Transverse colon (tissue), 4 donors: ENCODE data around the gene ASL. TPM values are rescaled to one million over a fixed set of nuclear protein-coding genes. Genes with fewer than 3 reads are reported as not detected.

ENCODE experiments used
- DNase-seq: peaks from one replicate; pipeline ENCODE4 v3.0.0-alpha.2; 2019
- H3K27ac ChIP-seq, 4 donors: fragments of 200-600 bp; sonication (generic); 2 replicates each; pipeline ENCODE4 v1.5.1; 2016 to 2018; ENCODE audit warnings: inconsistent platforms in 4 of 4
- H3K27me3 ChIP-seq: fragments of 200-600 bp; sonication (generic); 2 replicates; pipeline ENCODE4 v1.5.1; 2017; ENCODE audit warnings: inconsistent platforms
- H3K36me3 ChIP-seq, 4 donors: fragments of 200-600 bp; sonication (generic); 2 replicates each; pipeline ENCODE4 v1.5.1; 2017 to 2019; ENCODE audit warnings: inconsistent platforms in 4 of 4
- H3K4me1 ChIP-seq, 4 donors: fragments of 200-600 bp; sonication (generic); 2 replicates each; pipeline ENCODE4 v1.5.1; 2017 to 2020; ENCODE audit warnings: inconsistent platforms in 4 of 4
- H3K4me3 ChIP-seq, 4 donors: fragments of 200-600 bp; sonication (generic); 1 replicate in 1 of 4; 2 replicates in 3 of 4; pipeline versions ENCODE4 v1.5.1 to v1.6.1; 2017 to 2019; ENCODE audit warnings: inconsistent platforms in 4 of 4
- H3K9me3 ChIP-seq, 2 donors: fragments of 200-600 bp; sonication (generic); 2 replicates each; pipeline ENCODE4 v1.5.1; 2017 to 2019; ENCODE audit warnings: inconsistent platforms in 2 of 2
- CTCF ChIP-seq, 5 experiments: fragments of 200-600 bp in 3 of 5; fragments of 450-650 bp in 2 of 5; sonication (generic) in 3 of 5; IDR thresholded peaks; 1 replicate in 2 of 5; 2 replicates in 3 of 5; pipeline ENCODE4 v1.5.1; 2016 to 2017; ENCODE audit warnings: antibody characterized with exemption in 5 of 5, inconsistent platforms in 3 of 5, mild to moderate bottlenecking in 2 of 5, moderate library complexity in 1 of 5
- EP300 ChIP-seq: sonication (generic); formaldehyde crosslinking; IDR thresholded peaks from one replicate; pipeline ENCODE4 v1.6.1; 2017; ENCODE audit warnings: antibody characterized with exemption, low read depth
- POLR2A ChIP-seq: fragments of 450-650 bp; IDR thresholded peaks from one replicate; pipeline ENCODE4 v1.6.1; 2016; ENCODE audit warnings: antibody characterized with exemption, mild to moderate bottlenecking, moderate library complexity
- POLR2AphosphoS5 ChIP-seq, 3 donors: sonication (generic); formaldehyde crosslinking; IDR thresholded peaks; one replicate each; pipeline ENCODE4 v1.6.1; 2016; ENCODE audit warnings: antibody characterized with exemption in 3 of 3
- WGBS, 2 donors: methylation state at CpG; one replicate each; pipeline ENCODE4 v1.1.5; 2018; ENCODE audit warnings: low coverage in 1 of 2; 5-methylcytosine and 5-hydroxymethylcytosine counted together
- in situ Hi-C, 4 donors: fragments of 200-750 bp; cut with MboI; loops; one replicate each; pipeline versions ENCODE4 v1.15.0 to v1.15.1; 2017; ENCODE audit warnings: low sequenced_read_pairs in 3 of 4, low pct_ligation_motif_present in 1 of 4, low pct_unique_long_range_greater_than_20kb in 1 of 4
- intact Hi-C: fragments of 100-400 bp; cut with DNase I; formaldehyde crosslinking; loops from one replicate; pipeline ENCODE4 v1.15.1; 2023; ENCODE audit warnings: low total_unique reads
- total RNA-seq, 4 donors: library from RNA; depleted of rRNA; stranded (reverse); fragments of >200 nt; gene quantifications; one replicate each; pipeline ENCODE4 v1.1.0, GENCODE V29; 2016

Gene ASL
- total RNA-seq, 4 donors from 2014 or later, result 77.2 to 179 (median 129) TPM

- in situ Hi-C loops, result no loop called here
- TF ChIP-seq EP300, result no peak
- no peak for TF ChIP-seq CTCF (IDR thresholded peaks at IDR 0.05)
- TF ChIP-seq POLR2AphosphoS5 (IDR thresholded peaks at IDR 0.05), result no peak
- no peak for TF ChIP-seq POLR2A
- Histone ChIP-seq H3K36me3 (peaks cover 0 to 3% (median 0%) of the 10 kb centered on the region in 4 donors), H3K9me3 (no peaks in the 10 kb centered on the region), H3K4me1 (peaks cover 14 to 23% (median 18%) of the 10 kb centered on the region in 4 donors), H3K27me3 (no peaks in the 10 kb centered on the region), H3K4me3 (no peak overlapping the region), H3K27ac (no peak overlapping the region)
- DNase-seq, result no peak
- WGBS, 2 donors, result 93% methylated on average over 5 of the region's 5 CpGs; no CpG with 5 or more reads in 1 of the 2 donors
- intact Hi-C loops, result no loop called here
Measured at GRCh38 chr7:66078067-66078466, 2.4 kb downstream of the ASL start.

GRCh38 chr7:66082083-66082482, 6.5 kb downstream of the ASL start:
- peaks cover 0 to 12% (median 6%) of the 10 kb centered on the region in 4 donors for H3K36me3 ChIP-seq
- WGBS, 2 donors, result 98% methylated on average over 5 of the region's 6 CpGs; no CpG with 5 or more reads in 1 of the 2 donors
- intact Hi-C loops (no loop called here), in situ Hi-C loops (no loop called here)
- H3K9me3 ChIP-seq, result no peaks in the 10 kb centered on the region
- DNase-seq, result no peak
- no peak for TF ChIP-seq CTCF (IDR thresholded peaks at IDR 0.05)
- TF ChIP-seq POLR2AphosphoS5 (IDR thresholded peaks at IDR 0.05), result no peak
- no peak for TF ChIP-seq POLR2A
- no peak for TF ChIP-seq EP300
- H3K4me3 ChIP-seq, result no peak overlapping the region
- no peaks in the 10 kb centered on the region for H3K27me3 ChIP-seq
- H3K4me1 ChIP-seq, result peaks cover 7 to 9% (median 8%) of the 10 kb centered on the region in 4 donors
- H3K27ac ChIP-seq, result no peak overlapping the region

- no peak for TF ChIP-seq CTCF (IDR thresholded peaks at IDR 0.05)
- TF ChIP-seq POLR2A, result no peak
- no peak for TF ChIP-seq EP300
- TF ChIP-seq POLR2AphosphoS5 (IDR thresholded peaks at IDR 0.05), result no peak
- WGBS, 2 donors, result 95% methylated on average over 13 of the region's 16 CpGs; no CpG with 5 or more reads in 1 of the 2 donors
- Histone ChIP-seq H3K4me3 (no peak overlapping the region), H3K27me3 (no peaks in the 10 kb centered on the region), H3K27ac (no peak overlapping the region), H3K4me1 (peaks cover 0 to under 1% (median under 1%) of the 10 kb centered on the region in 4 donors), H3K9me3 (no peaks in the 10 kb centered on the region), H3K36me3 (peaks cover 0 to 12% (median 6%) of the 10 kb centered on the region in 4 donors)
- intact Hi-C loops (no loop called here), in situ Hi-C loops (no loop called here)
- DNase-seq, result no peak
Measured at GRCh38 chr7:66082886-66083415, 7.3 kb downstream of the ASL start.

GRCh38 chr7:66083677-66084076, 8.1 kb downstream of the ASL start:
- intact Hi-C loops (no loop called here), in situ Hi-C loops (no loop called here)
- WGBS, 2 donors, result 90% methylated on average over 2 of the region's 2 CpGs; no CpG with 5 or more reads in 1 of the 2 donors
- DNase-seq, result no peak
- H3K9me3 ChIP-seq, result no peaks in the 10 kb centered on the region
- H3K36me3 ChIP-seq, result peaks cover 0 to 12% (median 6%) of the 10 kb centered on the region in 4 donors
- no peak overlapping the region for H3K27ac ChIP-seq
- H3K27me3 ChIP-seq, result no peaks in the 10 kb centered on the region
- TF ChIP-seq POLR2AphosphoS5 (IDR thresholded peaks at IDR 0.05) (no peak), EP300 (no peak), CTCF (IDR thresholded peaks at IDR 0.05) (no peak), POLR2A (no peak)
- no peaks in the 10 kb centered on the region for H3K4me1 ChIP-seq
- no peak overlapping the region for H3K4me3 ChIP-seq
